HK-2 (cell line): ENCODE measurements around the gene NOX3.
"Not testable (repeated sequence)": the region's sequence is repeated elsewhere in the genome, so short reads cannot be mapped to it uniquely, and the experiment has no call there.

Source experiments
- DNase-seq: peaks from one replicate; pipeline ENCODE4 v3.0.0-alpha.2; 2018; ENCODE audit not compliant: unreplicated experiment

The NOX3 gene

GRCh38 chr6:155372256-155372655 is 83.4 kb downstream of the NOX3 start:
- DNase-seq: no peak

GRCh38 chr6:155371230-155371629 is 84.4 kb downstream of the NOX3 start:
- no peak for DNase-seq

GRCh38 chr6:155366325-155366724 is 89.3 kb downstream of the NOX3 start:
- DNase-seq: no peak

- no peak for DNase-seq
Measured at GRCh38 chr6:155364844-155365437, 90.7 kb downstream of the NOX3 start.

- not testable (repeated sequence) for DNase-seq
Measured at GRCh38 chr6:155364021-155364420, 91.6 kb downstream of the NOX3 start.

GRCh38 chr6:155362968-155363632 is 92.5 kb downstream of the NOX3 start:
- not testable (repeated sequence) for DNase-seq

GRCh38 chr6:155354167-155354566 is 101.5 kb downstream of the NOX3 start:
- no peak for DNase-seq

- DNase-seq: no peak
Measured at GRCh38 chr6:155352811-155353210, 102.8 kb downstream of the NOX3 start.

- DNase-seq: no peak
Measured at GRCh38 chr6:155352130-155352420, 103.6 kb downstream of the NOX3 start.

GRCh38 chr6:155351273-155352129 is 104.1 kb downstream of the NOX3 start:
- DNase-seq: no peak

- DNase-seq: no peak
Measured at GRCh38 chr6:155349956-155350355, 105.7 kb downstream of the NOX3 start.

GRCh38 chr6:155349129-155349528 is 106.5 kb downstream of the NOX3 start:
- no peak for DNase-seq

- no peak for DNase-seq
Measured at GRCh38 chr6:155347800-155348199, 107.8 kb downstream of the NOX3 start.

- no peak for DNase-seq
Measured at GRCh38 chr6:155346957-155347356, 108.7 kb downstream of the NOX3 start.
